Stimulated activated naive CD8-positive, alpha-beta T cell treated with anti-CD3 and anti-CD28 coated beads, Interleukin-15, Interleukin-2, amounts not matched to agents 100 ng/mL and 50 ng/mL, for 24 hours (primary cell): Measurements from ENCODE around the gene VPS8.

Experiments
- H3K27ac Mint-ChIP-seq: one replicate; pipeline ENCODE4 v1.8.0; 2021; ENCODE audit warnings: mild to moderate bottlenecking, mixed read lengths
- H3K27me3 Mint-ChIP-seq: one replicate; pipeline ENCODE4 v1.8.0; 2021; ENCODE audit warnings: mixed read lengths
- H3K36me3 Mint-ChIP-seq: one replicate; pipeline ENCODE4 v1.8.0; 2021; ENCODE audit warnings: low read depth, mixed read lengths
- H3K4me1 Mint-ChIP-seq: one replicate; pipeline ENCODE4 v1.8.0; 2021; ENCODE audit warnings: low read depth, mixed read lengths
- H3K4me3 Mint-ChIP-seq: one replicate; pipeline ENCODE4 v1.8.0; 2021; ENCODE audit warnings: mild to moderate bottlenecking, mixed read lengths
- H3K9me3 Mint-ChIP-seq: one replicate; pipeline ENCODE4 v1.8.0; 2021; ENCODE audit warnings: mixed read lengths

Gene VPS8

GRCh38 chr3:185062191-185062590, 250.2 kb downstream of the VPS8 start:
- H3K27me3 Mint-ChIP-seq: peaks cover 3% of the 10 kb centered on the region
- no peaks in the 10 kb centered on the region for H3K4me1 Mint-ChIP-seq
- no peaks in the 10 kb centered on the region for H3K36me3 Mint-ChIP-seq
- peaks cover 31% of the 10 kb centered on the region for H3K9me3 Mint-ChIP-seq
- no peak overlapping the region for H3K27ac Mint-ChIP-seq
- H3K4me3 Mint-ChIP-seq: no peak overlapping the region

GRCh38 chr3:185063431-185063830, 251.5 kb downstream of the VPS8 start:
- Mint-ChIP-seq H3K4me3 (no peak overlapping the region), H3K4me1 (no peaks in the 10 kb centered on the region), H3K36me3 (no peaks in the 10 kb centered on the region), H3K27me3 (peaks cover 3% of the 10 kb centered on the region), H3K9me3 (peaks cover 23% of the 10 kb centered on the region), H3K27ac (no peak overlapping the region)

DNA sequence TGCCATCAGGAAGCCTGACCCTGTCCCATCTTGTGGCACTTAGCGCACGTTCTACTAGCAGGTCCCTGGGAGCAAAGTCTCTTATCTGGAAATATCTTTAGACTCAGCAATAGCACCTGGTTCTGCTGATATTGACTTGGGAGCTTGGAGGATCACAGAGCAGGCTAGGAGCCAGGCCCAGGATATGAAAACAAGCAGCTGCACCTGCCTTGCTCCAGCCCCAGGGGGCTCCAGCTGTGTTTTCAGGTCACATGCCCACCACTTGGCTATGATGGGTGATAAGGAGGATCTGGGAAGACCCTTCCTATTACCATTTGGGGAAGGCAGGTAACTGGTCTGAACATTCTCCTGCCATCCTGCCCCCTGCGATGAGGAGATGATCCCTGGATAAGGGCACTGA, 253.1 kb downstream of the VPS8 start:
- no peaks in the 10 kb centered on the region for H3K36me3 Mint-ChIP-seq
- no peaks in the 10 kb centered on the region for H3K4me1 Mint-ChIP-seq
- H3K27me3 Mint-ChIP-seq: peaks cover 3% of the 10 kb centered on the region
- no peak overlapping the region for H3K4me3 Mint-ChIP-seq
- H3K9me3 Mint-ChIP-seq: peaks cover 11% of the 10 kb centered on the region
- no peak overlapping the region for H3K27ac Mint-ChIP-seq

- Mint-ChIP-seq H3K27me3 (peaks cover 3% of the 10 kb centered on the region), H3K4me1 (no peaks in the 10 kb centered on the region), H3K4me3 (no peak overlapping the region), H3K27ac (no peak overlapping the region), H3K36me3 (no peaks in the 10 kb centered on the region), H3K9me3 (peaks cover 3% of the 10 kb centered on the region)
Measured at GRCh38 chr3:185066251-185066650, 254.3 kb downstream of the VPS8 start.

- Mint-ChIP-seq H3K36me3 (no peaks in the 10 kb centered on the region), H3K9me3 (no peaks in the 10 kb centered on the region), H3K27me3 (peaks cover 3% of the 10 kb centered on the region), H3K4me3 (no peak overlapping the region), H3K27ac (no peak overlapping the region), H3K4me1 (no peaks in the 10 kb centered on the region)
Measured at GRCh38 chr3:185067173-185067572, 255.2 kb downstream of the VPS8 start.

- no peaks in the 10 kb centered on the region for H3K4me1 Mint-ChIP-seq
- no peak overlapping the region for H3K27ac Mint-ChIP-seq
Measured at GRCh38 chr3:185069037-185070030, 257.4 kb downstream of the VPS8 start.

GRCh38 chr3:185070491-185071286, 258.7 kb downstream of the VPS8 start:
- Mint-ChIP-seq H3K4me1 (no peaks in the 10 kb centered on the region), H3K27ac (no peak overlapping the region), H3K36me3 (no peaks in the 10 kb centered on the region), H3K4me3 (no peak overlapping the region), H3K9me3 (no peaks in the 10 kb centered on the region), H3K27me3 (no peaks in the 10 kb centered on the region)

More at GRCh38 chr3:185069037-185070030, 257.4 kb downstream of the VPS8 start:
- peaks cover 3% of the 10 kb centered on the region for H3K27me3 Mint-ChIP-seq
- no peaks in the 10 kb centered on the region for H3K9me3 Mint-ChIP-seq
- H3K36me3 Mint-ChIP-seq: no peaks in the 10 kb centered on the region
- no peak overlapping the region for H3K4me3 Mint-ChIP-seq

DNA sequence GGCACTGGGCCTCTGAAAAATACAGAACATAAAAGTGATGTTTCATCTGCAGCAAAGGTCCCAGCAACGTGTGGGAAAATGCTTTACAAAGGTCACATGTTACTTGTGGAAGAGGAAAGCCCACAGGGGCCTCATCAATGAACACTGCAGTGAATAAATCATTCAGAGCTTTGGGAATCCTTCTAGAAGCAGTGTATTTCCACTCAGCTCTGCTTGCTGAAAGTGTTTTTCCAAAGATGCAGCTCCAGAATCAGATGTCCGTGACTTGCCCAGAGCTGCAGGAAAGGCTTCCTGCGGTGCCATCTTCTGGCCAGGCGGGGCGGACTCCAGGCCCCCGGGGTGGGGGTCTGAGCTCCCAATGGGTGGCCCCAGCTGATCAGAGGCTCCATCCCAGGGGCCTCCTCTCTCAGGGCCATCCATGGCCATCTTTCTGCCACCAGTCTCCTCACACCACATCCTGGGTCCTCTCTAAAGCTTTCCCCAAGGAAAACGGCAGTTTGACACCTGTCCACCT, 259.4 kb downstream of the VPS8 start:
- no peaks in the 10 kb centered on the region for H3K36me3 Mint-ChIP-seq
- H3K27ac Mint-ChIP-seq: no peak overlapping the region
- H3K9me3 Mint-ChIP-seq: no peaks in the 10 kb centered on the region
- no peaks in the 10 kb centered on the region for H3K4me1 Mint-ChIP-seq
- peaks cover 3% of the 10 kb centered on the region for H3K27me3 Mint-ChIP-seq
- H3K4me3 Mint-ChIP-seq: no peak overlapping the region

GRCh38 chr3:185075547-185075946, 263.6 kb downstream of the VPS8 start:
- Mint-ChIP-seq H3K27ac (no peak overlapping the region), H3K36me3 (no peaks in the 10 kb centered on the region), H3K27me3 (peaks cover 7% of the 10 kb centered on the region), H3K4me3 (no peak overlapping the region), H3K4me1 (no peaks in the 10 kb centered on the region), H3K9me3 (no peaks in the 10 kb centered on the region)

- no peaks in the 10 kb centered on the region for H3K9me3 Mint-ChIP-seq
- peaks cover 7% of the 10 kb centered on the region for H3K27me3 Mint-ChIP-seq
- no peak overlapping the region for H3K4me3 Mint-ChIP-seq
- no peaks in the 10 kb centered on the region for H3K36me3 Mint-ChIP-seq
- no peaks in the 10 kb centered on the region for H3K4me1 Mint-ChIP-seq
- H3K27ac Mint-ChIP-seq: no peak overlapping the region
Measured at GRCh38 chr3:185076219-185076618, 264.3 kb downstream of the VPS8 start.

- Mint-ChIP-seq H3K36me3 (no peaks in the 10 kb centered on the region), H3K9me3 (no peaks in the 10 kb centered on the region), H3K27ac (no peak overlapping the region), H3K4me1 (no peaks in the 10 kb centered on the region), H3K27me3 (peaks cover 11% of the 10 kb centered on the region), H3K4me3 (no peak overlapping the region)
Measured at GRCh38 chr3:185079625-185080024, 267.7 kb downstream of the VPS8 start.

DNA sequence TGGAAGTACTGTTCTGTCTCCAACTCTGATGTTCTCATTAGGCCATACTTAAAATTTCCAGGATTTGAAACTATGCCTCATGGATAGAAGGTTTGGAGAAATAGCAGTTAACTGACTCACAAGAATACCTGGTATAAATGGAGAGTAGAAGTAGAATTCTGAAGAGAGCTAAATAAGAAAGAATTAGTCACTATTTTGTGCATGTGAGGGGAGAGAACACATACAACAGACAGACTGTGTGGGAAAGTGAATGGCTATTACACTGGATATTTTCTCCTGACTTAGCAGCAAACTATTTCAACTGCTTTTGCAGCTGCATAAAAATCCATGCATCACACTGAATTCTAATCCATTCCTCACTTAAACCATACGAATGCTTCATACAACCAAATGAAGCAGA, 269.6 kb downstream of the VPS8 start:
- Mint-ChIP-seq H3K4me1 (no peaks in the 10 kb centered on the region), H3K36me3 (no peaks in the 10 kb centered on the region), H3K9me3 (no peaks in the 10 kb centered on the region), H3K27ac (no peak overlapping the region), H3K27me3 (peaks cover 6% of the 10 kb centered on the region), H3K4me3 (no peak overlapping the region)

- Mint-ChIP-seq H3K27me3 (peaks cover 4% of the 10 kb centered on the region), H3K4me1 (no peaks in the 10 kb centered on the region), H3K4me3 (no peak overlapping the region), H3K27ac (no peak overlapping the region), H3K36me3 (no peaks in the 10 kb centered on the region), H3K9me3 (no peaks in the 10 kb centered on the region)
Measured at GRCh38 chr3:185082149-185082548, 270.2 kb downstream of the VPS8 start.

GRCh38 chr3:185082829-185083228, 270.9 kb downstream of the VPS8 start:
- no peak overlapping the region for H3K27ac Mint-ChIP-seq
- no peaks in the 10 kb centered on the region for H3K36me3 Mint-ChIP-seq
- H3K9me3 Mint-ChIP-seq: no peaks in the 10 kb centered on the region
- H3K4me3 Mint-ChIP-seq: no peak overlapping the region
- H3K27me3 Mint-ChIP-seq: peaks cover 4% of the 10 kb centered on the region
- no peaks in the 10 kb centered on the region for H3K4me1 Mint-ChIP-seq

DNA sequence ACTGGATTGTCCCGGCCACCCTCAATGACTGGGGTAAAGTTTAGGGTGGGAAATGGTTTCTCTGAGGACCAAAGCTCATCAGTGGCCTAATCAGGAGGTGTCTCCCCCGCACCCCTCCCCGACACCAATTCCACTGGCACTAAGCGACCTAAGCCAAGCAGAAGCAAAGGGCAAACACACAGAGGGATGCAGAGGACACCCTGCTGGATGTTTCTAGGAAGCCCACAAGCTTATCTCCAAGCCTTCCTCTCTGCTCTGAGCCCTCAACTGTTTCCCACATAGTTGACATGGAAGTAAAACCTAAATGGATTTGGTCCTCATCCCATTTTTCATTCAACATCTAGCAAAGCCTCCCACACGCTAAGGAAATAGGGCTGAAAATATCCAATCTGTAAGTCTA, 272.4 kb downstream of the VPS8 start:
- H3K27me3 Mint-ChIP-seq: peaks cover 4% of the 10 kb centered on the region
- no peaks in the 10 kb centered on the region for H3K4me1 Mint-ChIP-seq
- H3K9me3 Mint-ChIP-seq: no peaks in the 10 kb centered on the region
- H3K36me3 Mint-ChIP-seq: no peaks in the 10 kb centered on the region
- no peak overlapping the region for H3K27ac Mint-ChIP-seq
- no peak overlapping the region for H3K4me3 Mint-ChIP-seq
